ENCODE results near the gene ASB2. TPM values are rescaled to one million over a fixed set of nuclear protein-coding genes. Genes with fewer than 3 reads are reported as not detected.

Gene ASB2
- total and polyA plus RNA-seq, 2 donors (not counting 1 experiment from before 2014, with no cell fraction given): 0.99 to 1.5 TPM

GRCh38 chr14:93930989-93931307 is 45.4 kb downstream of the ASB2 start:
- Histone ChIP-seq H3K9me3 (ENCODE audit: control insufficient read depth, insufficient read depth, low read depth, low read length) (no peaks in the 10 kb centered on the region), H3K79me2 (ENCODE audit: control insufficient read depth, insufficient read depth, low read length) (no peaks in the 10 kb centered on the region), H4K20me1 (ENCODE audit: control insufficient read depth, extremely low read depth, insufficient read depth, low read length) (no peaks in the 10 kb centered on the region), H3K9ac (ENCODE audit: insufficient read depth, low read length) (no peak overlapping the region), H3K4me1 (ENCODE audit: control insufficient read depth, extremely low read depth, insufficient read depth, low read length) (no peaks in the 10 kb centered on the region), H3K36me3 (ENCODE audit: control insufficient read depth, insufficient read depth, low read length) (no peaks in the 10 kb centered on the region), H3K4me2 (ENCODE audit: extremely low read depth, insufficient read depth, low read length) (no peak overlapping the region), H2AFZ (ENCODE audit: low read length) (no peak overlapping the region), H3K4me3 (replicated peaks in 1 of 4; ENCODE audit: control extremely low read depth in 1 of 4, insufficient read depth in 1 of 4, low read depth in 3 of 4, low read length in 4 of 4) (no peak overlapping the region), H3K27me3 (ENCODE audit: control insufficient read depth, insufficient read depth, low read length) (no peaks in the 10 kb centered on the region), H3K27ac (ENCODE audit: insufficient read depth, low read length) (no peak overlapping the region)
- TF ChIP-seq CTCF (conservative IDR thresholded peaks at IDR 0.05 in 1 of 2, IDR thresholded peaks at IDR 0.05 in 1 of 2; ENCODE audit: low read depth in 1 of 2, low read length in 2 of 2): no peak
- TF ChIP-seq EZH2 (IDR thresholded peaks at IDR 0.05; ENCODE audit: low read length, missing control alignments): no peak
- no peak for DNase-seq (ENCODE audit: low read depth in 2 of 2)

- Histone ChIP-seq H4K20me1 (ENCODE audit: control insufficient read depth, extremely low read depth, insufficient read depth, low read length) (no peaks in the 10 kb centered on the region), H3K79me2 (ENCODE audit: control insufficient read depth, insufficient read depth, low read length) (no peaks in the 10 kb centered on the region), H3K4me1 (ENCODE audit: control insufficient read depth, extremely low read depth, insufficient read depth, low read length) (no peaks in the 10 kb centered on the region), H3K4me3 (replicated peaks in 1 of 4; ENCODE audit: control extremely low read depth in 1 of 4, insufficient read depth in 1 of 4, low read depth in 3 of 4, low read length in 4 of 4) (no peak overlapping the region), H3K27ac (ENCODE audit: insufficient read depth, low read length) (no peak overlapping the region), H2AFZ (ENCODE audit: low read length) (no peak overlapping the region), H3K27me3 (ENCODE audit: control insufficient read depth, insufficient read depth, low read length) (no peaks in the 10 kb centered on the region), H3K4me2 (ENCODE audit: extremely low read depth, insufficient read depth, low read length) (no peak overlapping the region), H3K36me3 (ENCODE audit: control insufficient read depth, insufficient read depth, low read length) (no peaks in the 10 kb centered on the region), H3K9me3 (ENCODE audit: control insufficient read depth, insufficient read depth, low read depth, low read length) (no peaks in the 10 kb centered on the region), H3K9ac (ENCODE audit: insufficient read depth, low read length) (no peak overlapping the region)
- TF ChIP-seq CTCF (conservative IDR thresholded peaks at IDR 0.05 in 1 of 2, IDR thresholded peaks at IDR 0.05 in 1 of 2; ENCODE audit: low read depth in 1 of 2, low read length in 2 of 2) (no peak), EZH2 (IDR thresholded peaks at IDR 0.05; ENCODE audit: low read length, missing control alignments) (no peak)
- no peak for DNase-seq (ENCODE audit: low read depth in 2 of 2)
Measured at GRCh38 chr14:93930296-93930988, 45.9 kb downstream of the ASB2 start.

GRCh38 chr14:93929657-93930056 is 46.7 kb downstream of the ASB2 start:
- Histone ChIP-seq H3K4me2 (ENCODE audit: extremely low read depth, insufficient read depth, low read length) (no peak overlapping the region), H3K4me3 (replicated peaks in 1 of 4; ENCODE audit: control extremely low read depth in 1 of 4, insufficient read depth in 1 of 4, low read depth in 3 of 4, low read length in 4 of 4) (no peak overlapping the region), H3K36me3 (ENCODE audit: control insufficient read depth, insufficient read depth, low read length) (no peaks in the 10 kb centered on the region), H2AFZ (ENCODE audit: low read length) (no peak overlapping the region), H3K9me3 (ENCODE audit: control insufficient read depth, insufficient read depth, low read depth, low read length) (no peaks in the 10 kb centered on the region), H4K20me1 (ENCODE audit: control insufficient read depth, extremely low read depth, insufficient read depth, low read length) (no peaks in the 10 kb centered on the region), H3K27ac (ENCODE audit: insufficient read depth, low read length) (no peak overlapping the region), H3K9ac (ENCODE audit: insufficient read depth, low read length) (no peak overlapping the region), H3K27me3 (ENCODE audit: control insufficient read depth, insufficient read depth, low read length) (no peaks in the 10 kb centered on the region), H3K79me2 (ENCODE audit: control insufficient read depth, insufficient read depth, low read length) (no peaks in the 10 kb centered on the region), H3K4me1 (ENCODE audit: control insufficient read depth, extremely low read depth, insufficient read depth, low read length) (no peaks in the 10 kb centered on the region)
- TF ChIP-seq EZH2 (IDR thresholded peaks at IDR 0.05; ENCODE audit: low read length, missing control alignments): no peak
- DNase-seq (ENCODE audit: low read depth in 2 of 2): no peak
